ENCODE results near the gene MAN2B1. TPM values are rescaled to one million over a fixed set of nuclear protein-coding genes. Genes with fewer than 3 reads are reported as not detected.

Gene MAN2B1
- polyA plus RNA-seq, 1 experiment: 66.9 TPM

- Histone ChIP-seq H3K36me3 (ENCODE audit: control insufficient read depth, insufficient read depth, low read length) (peaks cover 5% of the 10 kb centered on the region), H3K4me3 (ENCODE audit: low read depth, low read length) (peak overlapping the region; percentile 82), H3K27me3 (ENCODE audit: control insufficient read depth, insufficient read depth, low read length) (no peaks in the 10 kb centered on the region)
- POLR2A ChIA-PET: interaction anchor here (0.7 kb wide), 1 partner anchor 24 kb away, joined by 4 read pairs; no protein-coding TSS in a partner anchor
- DNase-seq (ENCODE audit: low read depth): peak; percentile 9
- CTCF ChIA-PET: interaction anchor here (0.6 to 1.7 kb wide), 7 partner anchors 11 to 195 kb away, joined by 3 to 5 read pairs (median 3); partner anchors contain the start of gene RNASEH2A
- TF ChIP-seq, protein P1, sequence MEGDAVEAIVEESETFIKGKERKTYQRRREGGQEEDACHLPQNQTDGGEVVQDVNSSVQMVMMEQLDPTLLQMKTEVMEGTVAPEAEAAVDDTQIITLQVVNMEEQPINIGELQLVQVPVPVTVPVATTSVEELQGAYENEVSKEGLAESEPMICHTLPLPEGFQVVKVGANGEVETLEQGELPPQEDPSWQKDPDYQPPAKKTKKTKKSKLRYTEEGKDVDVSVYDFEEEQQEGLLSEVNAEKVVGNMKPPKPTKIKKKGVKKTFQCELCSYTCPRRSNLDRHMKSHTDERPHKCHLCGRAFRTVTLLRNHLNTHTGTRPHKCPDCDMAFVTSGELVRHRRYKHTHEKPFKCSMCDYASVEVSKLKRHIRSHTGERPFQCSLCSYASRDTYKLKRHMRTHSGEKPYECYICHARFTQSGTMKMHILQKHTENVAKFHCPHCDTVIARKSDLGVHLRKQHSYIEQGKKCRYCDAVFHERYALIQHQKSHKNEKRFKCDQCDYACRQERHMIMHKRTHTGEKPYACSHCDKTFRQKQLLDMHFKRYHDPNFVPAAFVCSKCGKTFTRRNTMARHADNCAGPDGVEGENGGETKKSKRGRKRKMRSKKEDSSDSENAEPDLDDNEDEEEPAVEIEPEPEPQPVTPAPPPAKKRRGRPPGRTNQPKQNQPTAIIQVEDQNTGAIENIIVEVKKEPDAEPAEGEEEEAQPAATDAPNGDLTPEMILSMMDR (IDR thresholded peaks at IDR 0.05; ENCODE audit: insufficient read depth, low read depth, low read length): no peak
These were observed 55.2 kb downstream of the MAN2B1 start for GRCh38 chr19:12611361-12611699.

DNA sequence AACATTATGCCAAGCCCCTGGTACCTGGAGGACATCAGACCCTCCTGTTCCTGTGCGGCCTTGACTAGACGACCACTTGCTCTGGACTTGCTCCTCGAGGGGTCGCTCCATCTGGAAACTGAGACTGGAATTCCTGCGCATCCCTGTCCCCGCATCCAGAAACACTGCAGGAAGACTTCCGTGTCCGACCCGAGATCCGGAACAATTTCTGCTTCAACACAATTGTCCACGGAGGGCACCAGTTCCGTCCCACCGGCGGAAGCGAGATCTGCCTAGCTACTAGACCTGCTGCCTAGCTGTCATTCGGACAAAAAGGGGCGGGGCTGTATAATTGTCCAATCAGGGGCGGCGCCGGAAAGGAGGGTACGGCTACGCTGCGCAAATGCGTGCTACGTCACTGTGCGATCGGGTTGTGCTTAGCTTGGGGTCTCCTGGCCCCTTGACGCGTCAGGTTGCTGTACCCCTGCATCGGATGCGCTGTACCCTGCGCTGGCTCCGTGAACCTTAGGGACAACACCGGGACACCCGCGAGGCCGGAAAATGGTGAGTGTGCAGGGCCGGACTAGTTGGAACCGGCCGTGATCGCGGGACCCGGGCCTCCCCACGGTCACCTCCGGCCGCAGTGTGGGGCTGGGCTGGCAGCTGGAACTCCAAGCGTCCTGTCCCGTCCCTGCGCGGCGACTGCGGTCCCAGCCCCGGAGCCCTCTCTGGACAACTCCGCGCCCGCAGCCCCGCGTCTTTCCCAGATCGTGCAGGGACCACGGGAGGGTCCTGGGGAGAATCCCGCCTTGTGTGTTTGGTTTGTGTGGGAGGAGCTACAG lies 55.8 kb downstream of the MAN2B1 start, which contains the start of the genes ZNF490 and ZNF791:
Gene ZNF490, minus strand, starts transcription at position 274 of the 821 bp plus-strand sequence. Its CDS starts 133 bp downstream, at position 141.
Gene ZNF791, plus strand, starts transcription at position 381 of the 821 bp plus-strand sequence. Its CDS starts 160 bp downstream, at position 541.
- TF ChIP-seq, protein P1 (IDR thresholded peaks at IDR 0.05; ENCODE audit: insufficient read depth, low read depth, low read length): peak; percentile 10; the same call in 1 of the 2 replicates
- Histone ChIP-seq H3K4me3 (ENCODE audit: low read depth, low read length) (peak within 1 kb of the TSS; percentile 82), H3K36me3 (ENCODE audit: control insufficient read depth, insufficient read depth, low read length) (peaks cover 5% of the 10 kb centered on the region), H3K27me3 (ENCODE audit: control insufficient read depth, insufficient read depth, low read length) (no peaks in the 10 kb centered on the region)
- peak; percentile 85 for DNase-seq (ENCODE audit: low read depth)
- CTCF ChIA-PET: interaction anchor here (0.6 to 1.7 kb wide), 8 partner anchors 10 to 1878 kb away, joined by 3 to 5 read pairs (median 3); partner anchors contain the start of gene RNASEH2A
- POLR2A ChIA-PET: interaction anchor here (0.7 kb wide), 1 partner anchor 25 kb away, joined by 4 read pairs; no protein-coding TSS in a partner anchor

DNA sequence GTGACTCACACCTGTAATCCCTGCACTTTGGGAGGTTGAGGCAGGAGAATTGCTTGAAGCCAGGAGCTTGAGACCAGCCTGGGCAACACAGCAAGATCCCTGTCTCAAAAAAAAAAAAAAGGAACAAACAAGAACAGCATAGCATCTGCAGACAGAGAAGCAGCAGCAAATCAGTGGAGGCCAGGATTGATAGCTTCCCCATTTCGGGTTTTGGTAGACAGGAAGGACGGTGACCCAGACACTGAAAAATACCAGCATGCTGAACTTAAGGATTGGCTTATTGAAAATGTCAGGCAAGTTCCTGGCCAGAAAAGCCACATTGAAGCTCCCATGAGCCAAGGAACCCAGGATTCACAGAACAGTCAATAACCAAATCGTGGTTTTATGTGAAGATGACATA lies 58.9 kb downstream of the MAN2B1 start:
- POLR2A ChIA-PET: no interaction called here
- Histone ChIP-seq H3K27me3 (ENCODE audit: control insufficient read depth, insufficient read depth, low read length) (no peaks in the 10 kb centered on the region), H3K36me3 (ENCODE audit: control insufficient read depth, insufficient read depth, low read length) (peaks cover 2% of the 10 kb centered on the region), H3K4me3 (ENCODE audit: low read depth, low read length) (no peak overlapping the region)
- TF ChIP-seq, protein P1 (IDR thresholded peaks at IDR 0.05; ENCODE audit: insufficient read depth, low read depth, low read length): no peak
- DNase-seq (ENCODE audit: low read depth): no peak
- CTCF ChIA-PET: interaction anchor here (0.9 kb wide), 1 partner anchor 44 kb away, joined by 3 read pairs; no protein-coding TSS in a partner anchor

DNA sequence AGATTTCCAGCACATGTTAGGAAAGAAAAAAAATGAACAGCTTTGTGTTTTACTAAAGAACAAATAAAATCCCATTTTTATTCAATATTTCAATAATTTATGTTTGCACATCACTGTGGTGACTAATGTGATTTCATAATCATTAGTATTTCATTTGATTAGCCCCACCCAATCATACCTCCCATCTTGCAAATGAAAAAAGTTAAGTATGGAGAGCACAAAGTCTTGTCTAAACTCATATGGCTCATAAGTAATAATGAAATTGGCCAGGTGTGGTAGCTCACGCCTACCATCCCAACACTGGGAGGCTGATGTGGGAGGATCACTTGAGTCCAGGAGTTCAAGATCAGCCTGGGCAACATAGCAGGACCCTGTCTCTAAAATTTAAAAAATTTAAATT lies 59.7 kb downstream of the MAN2B1 start:
- no peak for DNase-seq (ENCODE audit: low read depth)
- TF ChIP-seq, protein P1 (IDR thresholded peaks at IDR 0.05; ENCODE audit: insufficient read depth, low read depth, low read length): no peak

DNA sequence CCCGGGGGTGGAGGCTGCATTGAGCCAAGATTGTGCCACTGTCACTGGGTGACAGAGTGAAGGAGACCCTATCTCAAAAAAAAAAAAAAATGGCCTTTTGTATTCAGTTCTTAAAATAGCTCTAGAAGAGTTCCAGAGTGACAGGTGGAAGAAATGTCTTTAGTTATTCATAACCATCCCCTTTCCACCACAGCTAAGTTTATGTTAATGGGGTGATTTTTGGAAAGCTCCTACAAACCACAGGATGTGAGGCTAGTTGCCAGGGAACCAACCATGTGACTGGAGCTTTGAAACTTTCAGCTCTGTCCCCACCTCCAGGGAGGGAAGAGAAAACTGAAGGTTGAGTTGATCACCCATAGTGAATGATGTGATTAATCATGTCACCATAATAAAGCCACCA lies 62.8 kb downstream of the MAN2B1 start:
- no peak for DNase-seq (ENCODE audit: low read depth)
- ChIA-PET CTCF (interaction anchor here (1.1 kb wide), 1 partner anchor 39 kb away, joined by 3 read pairs; no protein-coding TSS in a partner anchor), POLR2A (no interaction called here)
- Histone ChIP-seq H3K27me3 (ENCODE audit: control insufficient read depth, insufficient read depth, low read length) (no peaks in the 10 kb centered on the region), H3K36me3 (ENCODE audit: control insufficient read depth, insufficient read depth, low read length) (peaks cover 4% of the 10 kb centered on the region), H3K4me3 (ENCODE audit: low read depth, low read length) (no peak overlapping the region)
- TF ChIP-seq, protein P1 (IDR thresholded peaks at IDR 0.05; ENCODE audit: insufficient read depth, low read depth, low read length): no peak

More for the DNA sequence above, 59.7 kb downstream of the MAN2B1 start:
- Histone ChIP-seq H3K27me3 (ENCODE audit: control insufficient read depth, insufficient read depth, low read length) (no peaks in the 10 kb centered on the region), H3K36me3 (ENCODE audit: control insufficient read depth, insufficient read depth, low read length) (peaks cover 4% of the 10 kb centered on the region), H3K4me3 (ENCODE audit: low read depth, low read length) (no peak overlapping the region)
- CTCF ChIA-PET: no interaction called here
- POLR2A ChIA-PET: no interaction called here
